Glutamatergic neuron (in vitro differentiated cells): ENCODE data around the gene RAPGEF1. TPM values are rescaled to one million over a fixed set of nuclear protein-coding genes. Genes with fewer than 3 reads are reported as not detected.

ENCODE experiments used
- DNase-seq: peaks from one replicate; pipeline ENCODE4 v3.0.0; 2022
- H3K27ac Mint-ChIP-seq: one replicate; pipeline ENCODE4 v1.8.0; 2020; ENCODE audit warnings: mild to moderate bottlenecking, mixed read lengths, inconsistent platforms; ENCODE audit not compliant: unreplicated experiment
- H3K27me3 Mint-ChIP-seq: one replicate; pipeline ENCODE4 v1.8.0; 2020; ENCODE audit warnings: mild to moderate bottlenecking, moderate library complexity, mixed read lengths, inconsistent platforms; ENCODE audit not compliant: unreplicated experiment
- H3K36me3 Mint-ChIP-seq: one replicate; pipeline ENCODE4 v1.8.0; 2020; ENCODE audit warnings: mild to moderate bottlenecking, mixed read lengths, inconsistent platforms; ENCODE audit not compliant: unreplicated experiment
- H3K4me1 Mint-ChIP-seq: one replicate; pipeline ENCODE4 v1.8.0; 2020; ENCODE audit warnings: mild to moderate bottlenecking, low read depth, mixed read lengths, inconsistent platforms; ENCODE audit not compliant: unreplicated experiment
- H3K4me3 Mint-ChIP-seq: one replicate; pipeline ENCODE4 v1.8.0; 2020; ENCODE audit warnings: mild to moderate bottlenecking, mixed read lengths, inconsistent platforms; ENCODE audit not compliant: unreplicated experiment
- H3K9me3 Mint-ChIP-seq: one replicate; pipeline ENCODE4 v1.8.0; 2020; ENCODE audit warnings: mild to moderate bottlenecking, moderate library complexity, mixed read lengths, inconsistent platforms; ENCODE audit not compliant: unreplicated experiment
- CTCF ChIP-seq: fragments of 200-600 bp; sonication (generic); IDR thresholded peaks from one replicate; pipeline ENCODE4 v1.5.0; 2021; ENCODE audit not compliant: partially characterized antibody, unreplicated experiment
- total RNA-seq: library from RNA; stranded (reverse); fragmentation: NEBNext Ultra II Directional; extraction: Animal tissue kit (Norgen Biotek cat#: 25700); gene quantifications from one replicate; pipeline ENCODE4 v1.2.1, GENCODE V29; 2021; ENCODE audit not compliant: unreplicated experiment

RAPGEF1 gene
- total RNA-seq, 1 donor from 2014 or later = 319 TPM

GRCh38 chr9:131752231-131752884 lies 12.5 kb upstream of the RAPGEF1 start:
- Mint-ChIP-seq H3K4me3 (no peak overlapping the region), H3K27me3 (peaks cover 3% of the 10 kb centered on the region), H3K27ac (peak overlapping the region; percentile 38), H3K36me3 (no peaks in the 10 kb centered on the region), H3K4me1 (peaks cover 4% of the 10 kb centered on the region), H3K9me3 (peaks cover 1% of the 10 kb centered on the region)
- TF ChIP-seq CTCF = no peak
- DNase-seq = no peak

- no peak for TF ChIP-seq CTCF
- Mint-ChIP-seq H3K9me3 (peaks cover 5% of the 10 kb centered on the region), H3K4me1 (no peaks in the 10 kb centered on the region)
Observed at GRCh38 chr9:131748411-131748955, 8.6 kb upstream of the RAPGEF1 start.

GRCh38 chr9:131747352-131747751 lies 7.5 kb upstream of the RAPGEF1 start:
- no peak for DNase-seq
- H3K4me1 Mint-ChIP-seq = no peaks in the 10 kb centered on the region
- peak; percentile 59 for TF ChIP-seq CTCF
- peaks cover 5% of the 10 kb centered on the region for H3K9me3 Mint-ChIP-seq
- no peak overlapping the region for H3K27ac Mint-ChIP-seq
- peaks cover 5% of the 10 kb centered on the region for H3K36me3 Mint-ChIP-seq
- H3K27me3 Mint-ChIP-seq = peaks cover 1% of the 10 kb centered on the region
- no peak overlapping the region for H3K4me3 Mint-ChIP-seq

More at GRCh38 chr9:131748411-131748955, 8.6 kb upstream of the RAPGEF1 start:
- Mint-ChIP-seq H3K4me3 (no peak overlapping the region), H3K27me3 (no peaks in the 10 kb centered on the region), H3K27ac (no peak overlapping the region), H3K36me3 (peaks cover 5% of the 10 kb centered on the region)
- no peak for DNase-seq

- no peak for DNase-seq
- Mint-ChIP-seq H3K4me3 (no peak overlapping the region), H3K4me1 (no peaks in the 10 kb centered on the region), H3K36me3 (peaks cover 5% of the 10 kb centered on the region), H3K9me3 (peaks cover 5% of the 10 kb centered on the region), H3K27ac (no peak overlapping the region), H3K27me3 (peaks cover 1% of the 10 kb centered on the region)
- no peak for TF ChIP-seq CTCF
Observed at GRCh38 chr9:131745610-131746009, 5.7 kb upstream of the RAPGEF1 start.

GRCh38 chr9:131744720-131745201 lies 4.9 kb upstream of the RAPGEF1 start:
- peaks cover 5% of the 10 kb centered on the region for H3K9me3 Mint-ChIP-seq
- no peak for TF ChIP-seq CTCF
- H3K27ac Mint-ChIP-seq = no peak overlapping the region
- H3K36me3 Mint-ChIP-seq = peaks cover 5% of the 10 kb centered on the region
- no peak for DNase-seq
- H3K27me3 Mint-ChIP-seq = peaks cover 5% of the 10 kb centered on the region
- no peak overlapping the region for H3K4me3 Mint-ChIP-seq
- no peaks in the 10 kb centered on the region for H3K4me1 Mint-ChIP-seq
